Panc1 (cell line): Measurements from ENCODE around the gene PTDSS2. TPM values are rescaled to one million over a fixed set of nuclear protein-coding genes. Genes with fewer than 3 reads are reported as not detected.

Experiments
- ATAC-seq: fragments of 200-7000 bp; cut with Tn5 transposase; 2 replicates; pipeline ENCODE4 v1.9.1; 2020; ENCODE audit warnings: mild to moderate bottlenecking, moderate library complexity
- BruUV-seq: library from RNA; stranded (reverse); fragments of 400-500 nt; replicated peaks from 2 replicates; lab custom pipeline; 2021; lab: Mats Ljungman, UMichigan
- CTCF ChIA-PET: fragments of 300-600 bp; sonication (Branson Sonifier 250); formaldehyde crosslinking; loops from one replicate; lab custom pipeline; 2022; ENCODE audit warnings: antibody characterized with exemption; lab: Charles Lee
- POLR2A ChIA-PET: fragments of 300-600 bp; sonication (Branson Sonifier 250); formaldehyde crosslinking; loops from one replicate; lab custom pipeline; 2022; ENCODE audit warnings: antibody characterized with exemption; lab: Charles Lee
- DNase-seq: peaks from one replicate; pipeline ENCODE4 v3.0.0-alpha.2; 2010; ENCODE audit warnings: low read depth, low spot score
- H3K27ac ChIP-seq: 2 replicates; pipeline ENCODE4 v1.5.1; 2011; ENCODE audit warnings: mild to moderate bottlenecking, low read length, inconsistent platforms
- H3K27me3 ChIP-seq: fragments of 200-500 bp; sonication (Bioruptor generic); 2 replicates; pipeline ENCODE4 v1.6.0; 2014; ENCODE audit warnings: low read length, inconsistent platforms; ENCODE audit not compliant: control insufficient read depth, insufficient read depth
- H3K36me3 ChIP-seq: fragments of 200-500 bp; sonication (Bioruptor generic); 2 replicates; pipeline ENCODE4 v1.5.1; 2014; ENCODE audit warnings: inconsistent platforms, mild to moderate bottlenecking, low read length, moderate library complexity; ENCODE audit not compliant: control insufficient read depth, insufficient read depth
- H3K4me1 ChIP-seq: 2 replicates; pipeline ENCODE4 v1.5.1; 2011; ENCODE audit warnings: inconsistent platforms, mild to moderate bottlenecking, low read length, moderate library complexity; ENCODE audit not compliant: control insufficient read depth, insufficient read depth
- H3K4me3 ChIP-seq, 2 experiments: 2 replicates each; pipeline ENCODE4 v1.5.1; 2011 to 2012; ENCODE audit warnings: low read depth in 2 of 2, low read length in 2 of 2, mild to moderate bottlenecking in 2 of 2, inconsistent platforms in 1 of 2, moderate library complexity in 1 of 2
- H3K9me3 ChIP-seq: fragments of 200-500 bp; sonication (Bioruptor generic); 2 replicates; pipeline ENCODE4 v1.5.1; 2014; ENCODE audit warnings: low read depth, mild to moderate bottlenecking, inconsistent platforms, low read length, moderate library complexity; ENCODE audit not compliant: control insufficient read depth, insufficient read depth
- CTCF ChIP-seq: fragments of 450-650 bp; IDR thresholded peaks from 2 replicates; pipeline ENCODE4 v1.5.1; 2017; ENCODE audit warnings: mild to moderate bottlenecking
- POLR2AphosphoS5 ChIP-seq: IDR thresholded peaks from 2 replicates; pipeline ENCODE4 v1.6.1; 2012; ENCODE audit warnings: mild to moderate bottlenecking, low read depth, low read length, moderate library complexity
- REST ChIP-seq, 2 experiments: IDR thresholded peaks; 2 replicates each; pipeline ENCODE4 v1.6.1; 2011 to 2012; ENCODE audit warnings: low read depth in 2 of 2, control low read depth in 1 of 2, low read length in 1 of 2, mild to moderate bottlenecking in 1 of 2, moderate library complexity in 1 of 2; ENCODE audit not compliant: insufficient read depth in 1 of 2
- SIN3A ChIP-seq: IDR thresholded peaks from 2 replicates; pipeline ENCODE4 v1.6.1; 2012; ENCODE audit warnings: low read depth, mild to moderate bottlenecking, low read length, moderate library complexity, borderline replicate concordance; ENCODE audit not compliant: insufficient read depth
- TCF7L2 ChIP-seq: IDR thresholded peaks from 2 replicates; pipeline ENCODE4 v1.6.1; 2011; ENCODE audit warnings: mild to moderate bottlenecking, low read depth, low read length, inconsistent platforms
- in situ Hi-C: cut with HindIII; loops from 2 replicates; pipeline ENCODE4 v1.10.0; 2016; ENCODE audit warnings: low sequenced_read_pairs, low pct_unique_long_range_greater_than_20kb
- intact Hi-C: fragments of 100-400 bp; cut with micrococcal nuclease; formaldehyde crosslinking; loops from one replicate; pipeline ENCODE4 v1.10.0; 2022; ENCODE audit not compliant: unreplicated experiment
- total RNA-seq: library from RNA; stranded (reverse); gene quantifications from one replicate; pipeline ENCODE4 v1.2.1, GENCODE V29; 2021; ENCODE audit not compliant: unreplicated experiment

Gene PTDSS2
- total RNA-seq, 1 experiment from 2014 or later = 103 TPM

GRCh38 chr11:518463-519202 lies 68.6 kb downstream of the PTDSS2 start:
- Histone ChIP-seq H3K36me3 (no peaks in the 10 kb centered on the region), H3K27ac (peak overlapping the region; percentile 77), H3K4me3 (peak overlapping the region; percentile 35 to 73), H3K4me1 (peaks cover 6% of the 10 kb centered on the region; the same call in 1 of the 2 replicates), H3K9me3 (peaks cover 3% of the 10 kb centered on the region; the same call in 1 of the 2 replicates), H3K27me3 (no peaks in the 10 kb centered on the region)
- peak; percentile 87 for DNase-seq
- no TSS peak for BruUV-seq
- ChIA-PET POLR2A (interaction anchor here (0.5 to 1.3 kb wide), 4 partner anchors 12 to 375 kb away, joined by 3 to 5 read pairs (median 4); partner anchors contain the start of gene HRAS), CTCF (interaction anchor here (0.6 to 1.6 kb wide), 8 partner anchors 14 to 197 kb away, joined by 3 to 11 read pairs (median 4); no protein-coding TSS in a partner anchor)
- in situ Hi-C loops (no loop called here), intact Hi-C loops (loop anchor here (5.0 kb wide), 1 partner anchor 66 kb away; the partner anchor contains the start of gene PTDSS2)
- ATAC-seq = peak; percentile 99
- TF ChIP-seq SIN3A (peak; percentile 92; the same call in 1 of the 2 replicates), REST (IDR thresholded peaks at IDR 0.05; ENCODE audit: insufficient read depth in 1 of 2, low read depth in 2 of 2, low read length in 1 of 2) (no peak), TCF7L2 (peak; percentile 62; the same call in 1 of the 2 replicates), CTCF (peak; percentile 100), POLR2AphosphoS5 (peak; percentile 67; the same call in 1 of the 2 replicates)

- BruUV-seq = no TSS peak
- TF ChIP-seq POLR2AphosphoS5 (no peak), REST (IDR thresholded peaks at IDR 0.05; ENCODE audit: insufficient read depth in 1 of 2, low read depth in 2 of 2, low read length in 1 of 2) (no peak), TCF7L2 (no peak), CTCF (no peak), SIN3A (no peak)
Measured at GRCh38 chr11:520428-521176, 70.5 kb downstream of the PTDSS2 start.

More at GRCh38 chr11:520428-521176, 70.5 kb downstream of the PTDSS2 start:
- no peak overlapping the region for H3K27ac ChIP-seq
- H3K4me3 ChIP-seq = no peak overlapping the region
- in situ Hi-C loops (no loop called here), intact Hi-C loops (no loop called here)
- peaks cover 6% of the 10 kb centered on the region; the same call in 1 of the 2 replicates for H3K4me1 ChIP-seq
- peaks cover 3% of the 10 kb centered on the region; the same call in 1 of the 2 replicates for H3K9me3 ChIP-seq
- ChIA-PET POLR2A (interaction anchor here (1.7 kb wide), 1 partner anchor 12 kb away, joined by 8 read pairs; no protein-coding TSS in a partner anchor), CTCF (no interaction called here)
- no peaks in the 10 kb centered on the region for H3K27me3 ChIP-seq
- H3K36me3 ChIP-seq = no peaks in the 10 kb centered on the region
- no peak for DNase-seq
- no peak for ATAC-seq
